PC-3 (cell line): Measurements from ENCODE around the gene BEND3. TPM values are rescaled to one million over a fixed set of nuclear protein-coding genes. Genes with fewer than 3 reads are reported as not detected.
"Not testable (repeated sequence)": the region's sequence is repeated elsewhere in the genome, so short reads cannot be mapped to it uniquely, and the experiment has no call there.

Source experiments
- ATAC-seq: fragments of 200-7000 bp; cut with Tn5 transposase; 2 replicates; pipeline ENCODE4 v1.9.1; 2020; ENCODE audit warnings: mild to moderate bottlenecking, moderate library complexity
- BruUV-seq: library from RNA; stranded (reverse); fragments of 400-500 nt; replicated peaks from 2 replicates; lab custom pipeline; 2021; lab: Mats Ljungman, UMichigan
- CTCF ChIA-PET: fragments of 300-600 bp; sonication (Branson Sonifier 250); formaldehyde crosslinking; loops from one replicate; lab custom pipeline; 2022; ENCODE audit warnings: antibody characterized with exemption; lab: Charles Lee
- POLR2A ChIA-PET: fragments of 300-600 bp; sonication (Branson Sonifier 250); formaldehyde crosslinking; loops from one replicate; lab custom pipeline; 2022; ENCODE audit warnings: antibody characterized with exemption; ENCODE audit not compliant: unreplicated experiment; lab: Charles Lee
- DNase-seq: peaks from one replicate; pipeline ENCODE4 v3.0.0-alpha.2; 2015
- H2AFZ ChIP-seq: fragments of 300-600 bp; sonication (generic); 2 replicates; pipeline ENCODE4 v1.6.0; 2016; ENCODE audit warnings: antibody characterized with exemption, low read length
- H3F3A ChIP-seq: fragments of 300-600 bp; sonication (generic); one replicate; pipeline ENCODE4 v1.6.0; 2017; ENCODE audit warnings: antibody characterized with exemption, low read length, control low read depth, mild to moderate bottlenecking; ENCODE audit not compliant: unreplicated experiment
- H3K27ac ChIP-seq: fragments of 300-600 bp; sonication (generic); 2 replicates; pipeline ENCODE4 v1.5.1; 2016; ENCODE audit warnings: mild to moderate bottlenecking, low read length
- H3K27me3 ChIP-seq: fragments of 300-600 bp; sonication (generic); 2 replicates; pipeline ENCODE4 v1.6.1; 2016; ENCODE audit warnings: low read length, mixed read lengths
- H3K36me3 ChIP-seq: fragments of 300-600 bp; sonication (generic); 2 replicates; pipeline ENCODE4 v1.6.1; 2016; ENCODE audit warnings: low read depth, mixed run types, low read length, mixed read lengths
- H3K4me1 ChIP-seq: fragments of 300-600 bp; sonication (generic); 2 replicates; pipeline ENCODE4 v1.5.1; 2016; ENCODE audit warnings: low read length; ENCODE audit not compliant: insufficient read depth
- H3K4me2 ChIP-seq: fragments of 300-600 bp; sonication (generic); 2 replicates; pipeline ENCODE4 v1.6.0; 2016; ENCODE audit warnings: low read length
- H3K4me3 ChIP-seq: fragments of 300-600 bp; sonication (generic); 2 replicates; pipeline ENCODE4 v1.5.1; 2016; ENCODE audit warnings: mild to moderate bottlenecking, low read length, mixed read lengths
- H3K79me2 ChIP-seq: fragments of 300-600 bp; sonication (generic); 2 replicates; pipeline ENCODE4 v1.6.1; 2017; ENCODE audit warnings: low read length, mixed read lengths
- H3K9ac ChIP-seq: fragments of 300-600 bp; sonication (generic); 2 replicates; pipeline ENCODE4 v1.6.0; 2016; ENCODE audit warnings: mild to moderate bottlenecking, low read length
- H3K9me2 ChIP-seq: fragments of 300-600 bp; sonication (generic); replicated peaks from 2 replicates; pipeline ENCODE4 v1.6.1; 2016; ENCODE audit warnings: mixed run types, low read length, mixed read lengths
- H3K9me3 ChIP-seq: fragments of 300-600 bp; sonication (generic); 2 replicates; pipeline ENCODE4 v1.6.1; 2016; ENCODE audit warnings: low read length, mixed read lengths
- H4K20me1 ChIP-seq: fragments of 300-600 bp; sonication (generic); 2 replicates; pipeline ENCODE4 v1.6.1; 2016; ENCODE audit warnings: low read length, mixed read lengths
- EZH2 ChIP-seq: fragments of 300-600 bp; sonication (generic); IDR thresholded peaks from one replicate; pipeline ENCODE4 v1.6.1; 2017; ENCODE audit warnings: antibody characterized with exemption, mild to moderate bottlenecking, low read length; ENCODE audit not compliant: unreplicated experiment
- EZH2phosphoT487 ChIP-seq: fragments of 300-600 bp; sonication (generic); IDR thresholded peaks from 2 replicates; pipeline ENCODE4 v1.6.1; 2018; ENCODE audit warnings: mild to moderate bottlenecking, antibody characterized with exemption, low read length, borderline replicate concordance
- intact Hi-C: fragments of 100-400 bp; cut with micrococcal nuclease; formaldehyde crosslinking; loops from 2 replicates; pipeline ENCODE4 v1.9.0; 2023
- total RNA-seq: library from RNA; depleted of rRNA; stranded (reverse); fragments of >200 nt; gene quantifications from 2 replicates; pipeline ENCODE4 v1.2.3, GENCODE V29; 2014
- TF ChIP-seq, protein P1 (sequence below): fragments of 300-600 bp; sonication (generic); conservative IDR thresholded peaks from 2 replicates; pipeline ENCODE4 v1.5.1; 2017; ENCODE audit warnings: antibody characterized with exemption, low read depth, mild to moderate bottlenecking, low read length

BEND3 gene
- total RNA-seq, 1 experiment from 2014 or later, result 4.5 TPM

DNA sequence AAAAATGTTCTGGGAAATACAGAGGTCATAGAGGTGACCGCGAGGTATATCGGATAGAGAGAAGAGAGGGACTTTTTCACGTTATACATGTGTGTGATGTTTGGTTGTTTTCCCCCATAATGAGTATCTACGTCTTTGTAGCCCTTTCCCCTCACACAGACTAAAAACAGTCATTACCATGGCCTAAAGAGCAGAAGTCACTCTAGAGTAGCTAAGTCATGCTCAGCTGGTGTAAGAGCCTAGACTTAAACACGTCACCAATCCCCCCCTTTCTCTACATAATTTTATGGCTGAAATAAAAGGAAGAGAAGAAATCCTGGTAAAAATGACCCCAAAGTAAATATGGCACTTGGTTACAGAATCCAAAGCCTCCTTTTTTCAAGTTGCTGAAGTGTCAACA, 6.0 kb upstream of the BEND3 start:
- CTCF ChIA-PET, result no interaction called here
- intact Hi-C loops, result no loop called here
- ATAC-seq, result no peak
- H2AFZ ChIP-seq, result no peak overlapping the region
- no peaks in the 10 kb centered on the region for H3K4me1 ChIP-seq
- no peaks in the 10 kb centered on the region for H3K27me3 ChIP-seq
- H4K20me1 ChIP-seq, result no peaks in the 10 kb centered on the region
- H3K27ac ChIP-seq, result no peak overlapping the region
- no peak overlapping the region for H3K9ac ChIP-seq
- no peak overlapping the region for H3K4me2 ChIP-seq
- TF ChIP-seq, protein P1, sequence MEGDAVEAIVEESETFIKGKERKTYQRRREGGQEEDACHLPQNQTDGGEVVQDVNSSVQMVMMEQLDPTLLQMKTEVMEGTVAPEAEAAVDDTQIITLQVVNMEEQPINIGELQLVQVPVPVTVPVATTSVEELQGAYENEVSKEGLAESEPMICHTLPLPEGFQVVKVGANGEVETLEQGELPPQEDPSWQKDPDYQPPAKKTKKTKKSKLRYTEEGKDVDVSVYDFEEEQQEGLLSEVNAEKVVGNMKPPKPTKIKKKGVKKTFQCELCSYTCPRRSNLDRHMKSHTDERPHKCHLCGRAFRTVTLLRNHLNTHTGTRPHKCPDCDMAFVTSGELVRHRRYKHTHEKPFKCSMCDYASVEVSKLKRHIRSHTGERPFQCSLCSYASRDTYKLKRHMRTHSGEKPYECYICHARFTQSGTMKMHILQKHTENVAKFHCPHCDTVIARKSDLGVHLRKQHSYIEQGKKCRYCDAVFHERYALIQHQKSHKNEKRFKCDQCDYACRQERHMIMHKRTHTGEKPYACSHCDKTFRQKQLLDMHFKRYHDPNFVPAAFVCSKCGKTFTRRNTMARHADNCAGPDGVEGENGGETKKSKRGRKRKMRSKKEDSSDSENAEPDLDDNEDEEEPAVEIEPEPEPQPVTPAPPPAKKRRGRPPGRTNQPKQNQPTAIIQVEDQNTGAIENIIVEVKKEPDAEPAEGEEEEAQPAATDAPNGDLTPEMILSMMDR, result no peak
- no peak for TF ChIP-seq EZH2phosphoT487
- TF ChIP-seq EZH2, result no peak
- no peaks in the 10 kb centered on the region for H3K36me3 ChIP-seq
- no peaks in the 10 kb centered on the region for H3F3A ChIP-seq
- no TSS peak for BruUV-seq
- H3K79me2 ChIP-seq, result no peaks in the 10 kb centered on the region
- no peaks in the 10 kb centered on the region for H3K9me3 ChIP-seq
- no peak for DNase-seq
- POLR2A ChIA-PET, result no interaction called here
- H3K4me3 ChIP-seq, result no peak overlapping the region
- no peaks in the 10 kb centered on the region for H3K9me2 ChIP-seq

DNA sequence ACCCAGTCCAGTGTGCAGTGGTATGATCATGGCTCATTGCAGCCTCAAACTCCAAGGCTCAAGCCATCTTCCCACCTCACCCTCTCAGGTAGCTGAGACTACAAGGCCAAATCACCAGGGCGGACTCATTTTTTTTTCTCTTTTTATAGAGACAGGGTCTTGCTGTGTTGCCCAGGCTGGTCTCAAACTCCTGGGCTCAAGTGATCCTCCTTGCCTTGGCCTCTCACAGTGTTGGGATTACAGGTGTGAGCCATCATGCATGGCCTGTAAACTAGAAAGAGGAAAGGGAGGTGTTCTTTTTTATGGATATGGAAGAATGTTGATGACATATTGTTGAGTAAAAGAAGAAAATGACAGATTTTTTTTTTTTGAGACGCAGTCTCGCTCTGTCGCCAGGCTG, 5.1 kb upstream of the BEND3 start:
- no peak overlapping the region for H3K4me3 ChIP-seq
- POLR2A ChIA-PET, result no interaction called here
- no peaks in the 10 kb centered on the region for H4K20me1 ChIP-seq
- no peaks in the 10 kb centered on the region for H3K79me2 ChIP-seq
- H3K27me3 ChIP-seq, result no peaks in the 10 kb centered on the region
- TF ChIP-seq EZH2phosphoT487 (no peak), EZH2 (no peak)
- BruUV-seq, result no TSS peak
- H3K36me3 ChIP-seq, result no peaks in the 10 kb centered on the region
- ATAC-seq (no peak), DNase-seq (no peak)
- H3K4me1 ChIP-seq, result no peaks in the 10 kb centered on the region
- no peaks in the 10 kb centered on the region for H3F3A ChIP-seq
- CTCF ChIA-PET, result no interaction called here
- intact Hi-C loops, result no loop called here
- no peak overlapping the region for H3K4me2 ChIP-seq
- no peak overlapping the region for H3K27ac ChIP-seq
- no peaks in the 10 kb centered on the region for H3K9me2 ChIP-seq
- no peaks in the 10 kb centered on the region for H3K9me3 ChIP-seq
- H2AFZ ChIP-seq, result no peak overlapping the region
- H3K9ac ChIP-seq, result no peak overlapping the region

DNA sequence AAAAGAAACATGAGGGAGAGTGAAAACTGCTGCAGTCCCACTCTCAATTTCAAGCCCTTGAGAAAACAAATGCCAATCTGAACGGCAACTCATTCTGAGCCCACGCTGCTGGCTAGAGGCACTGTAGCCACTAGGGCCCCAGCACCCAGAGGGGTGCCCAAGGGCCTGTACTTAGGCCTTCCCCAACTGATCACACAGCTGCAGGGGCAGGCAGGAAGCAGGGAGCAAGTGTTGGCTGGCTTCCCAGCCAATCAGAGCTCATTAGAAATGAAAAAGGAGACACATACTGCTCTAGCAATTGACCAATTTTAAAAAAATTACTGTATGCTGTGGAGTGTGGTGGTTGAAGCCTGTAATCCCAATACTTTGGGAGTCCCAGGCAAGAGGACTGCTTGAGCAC, 3.7 kb upstream of the BEND3 start:
- Histone ChIP-seq H3K9me2 (no peaks in the 10 kb centered on the region), H3K36me3 (no peaks in the 10 kb centered on the region), H3K9ac (no peak overlapping the region), H3F3A (no peaks in the 10 kb centered on the region), H3K4me3 (no peak overlapping the region), H3K79me2 (peaks cover under 1% of the 10 kb centered on the region; the same call in 1 of the 2 replicates), H3K9me3 (no peaks in the 10 kb centered on the region), H3K4me2 (no peak overlapping the region), H3K27ac (no peak overlapping the region), H2AFZ (no peak overlapping the region), H3K27me3 (no peaks in the 10 kb centered on the region), H4K20me1 (no peaks in the 10 kb centered on the region), H3K4me1 (peaks cover under 1% of the 10 kb centered on the region; the same call in 1 of the 2 replicates)
- DNase-seq, result no peak
- no peak for TF ChIP-seq EZH2phosphoT487
- TF ChIP-seq, protein P1, result no peak
- TF ChIP-seq EZH2, result no peak
- ATAC-seq, result no peak
- CTCF ChIA-PET, result no interaction called here
- BruUV-seq, result no TSS peak
- intact Hi-C loops, result loop anchor here (10.0 kb wide), 1 partner anchor 784 kb away; no protein-coding TSS in a partner anchor
- POLR2A ChIA-PET, result no interaction called here

DNA sequence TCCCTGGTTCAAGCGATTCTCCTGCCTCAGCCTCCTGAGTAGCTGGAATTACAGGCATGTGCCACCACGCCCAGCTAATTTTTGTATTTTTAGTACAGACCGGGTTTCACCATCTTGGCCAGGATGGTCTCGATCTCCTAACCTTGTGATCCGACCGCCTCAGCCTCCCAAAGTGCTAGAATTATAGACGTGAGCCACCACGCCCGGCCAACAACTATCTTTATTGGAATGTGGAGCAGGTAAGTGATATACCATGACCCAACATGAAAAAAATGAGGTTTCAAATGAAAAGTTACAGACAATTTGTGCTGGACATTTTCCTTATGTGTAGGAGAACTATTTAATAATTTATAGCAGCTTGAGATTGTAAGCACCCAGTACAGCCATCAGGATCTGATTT, 3.2 kb upstream of the BEND3 start:
- H3K4me2 ChIP-seq, H3K27ac ChIP-seq, H3K9me3 ChIP-seq, ATAC-seq, H3K79me2 ChIP-seq, H3K4me1 ChIP-seq, H3K36me3 ChIP-seq, H3K4me3 ChIP-seq, H3K9ac ChIP-seq, BruUV-seq, H2AFZ ChIP-seq, H3K27me3 ChIP-seq, CTCF ChIA-PET, DNase-seq, H3F3A ChIP-seq, POLR2A ChIA-PET, H3K9me2 ChIP-seq, H4K20me1 ChIP-seq: not testable (repeated sequence)
- intact Hi-C loops, result loop anchor here (10.0 kb wide), 1 partner anchor 784 kb away; no protein-coding TSS in a partner anchor
